HL-60 (cell line): Measurements from ENCODE around the gene GNG10.

ENCODE experiments used
- DNase-seq, 2 experiments: peaks; one replicate each; pipeline ENCODE4 v3.0.0-alpha.2; 2010 to 2020; ENCODE audit warnings: low read depth in 1 of 2, low spot score in 1 of 2
- H3K27ac ChIP-seq: fragments of 250-450 bp; sonication (Bioruptor Pico); replicated peaks from 2 replicates; pipeline ENCODE4 v1.5.1; 2020; ENCODE audit warnings: mild to moderate bottlenecking, moderate library complexity
- H3K27me3 ChIP-seq: fragments of 250-450 bp; sonication (Bioruptor Pico); 2 replicates; pipeline ENCODE4 v1.5.1; 2021; ENCODE audit warnings: mild to moderate bottlenecking, moderate library complexity; ENCODE audit not compliant: insufficient read depth, poor library complexity, severe bottlenecking
- H3K4me3 ChIP-seq: replicated peaks from 2 replicates; pipeline ENCODE4 v1.5.1; 2011; ENCODE audit warnings: mild to moderate bottlenecking, control low read depth, low read length; ENCODE audit not compliant: insufficient read depth
- CTCF ChIP-seq: IDR thresholded peaks from one replicate; pipeline ENCODE4 v1.5.1; 2011; ENCODE audit warnings: low read length, control low read depth, inconsistent platforms; ENCODE audit not compliant: insufficient read depth
- GABPA ChIP-seq: IDR thresholded peaks from 2 replicates; pipeline ENCODE4 v1.6.1; 2012; ENCODE audit warnings: low read depth
- POLR2AphosphoS5 ChIP-seq: IDR thresholded peaks from 2 replicates; pipeline ENCODE4 v1.6.1; 2012; ENCODE audit warnings: low read depth
- SPI1 ChIP-seq: IDR thresholded peaks from 2 replicates; pipeline ENCODE4 v1.6.1; 2012; ENCODE audit warnings: low read depth, mild to moderate bottlenecking, borderline replicate concordance
- TF ChIP-seq, protein P1 (sequence below): IDR thresholded peaks from 2 replicates; pipeline ENCODE4 v1.6.1; 2012; ENCODE audit warnings: low read depth; ENCODE audit not compliant: insufficient replicate concordance

The GNG10 gene

DNA sequence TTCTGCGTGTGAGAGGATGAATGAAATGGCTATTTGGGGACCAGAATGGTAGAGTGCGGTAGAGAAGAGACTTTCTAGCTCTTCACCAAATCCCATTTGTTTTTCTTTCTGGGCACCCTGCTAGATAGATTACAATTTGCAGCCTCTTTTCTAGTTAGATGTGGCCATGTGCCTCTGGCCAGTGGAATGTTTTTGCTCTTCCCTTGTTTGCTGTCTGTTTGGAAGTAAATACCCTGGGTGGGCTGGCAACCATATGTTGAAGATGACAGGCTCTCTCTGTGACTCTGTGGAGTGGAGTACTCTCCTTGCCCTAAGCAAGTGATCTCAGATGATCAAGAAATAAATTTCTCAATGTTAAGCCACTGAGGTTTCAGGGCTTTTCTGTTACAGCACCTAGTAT is 12.9 kb downstream of the GNG10 start:
- TF ChIP-seq, protein P1, sequence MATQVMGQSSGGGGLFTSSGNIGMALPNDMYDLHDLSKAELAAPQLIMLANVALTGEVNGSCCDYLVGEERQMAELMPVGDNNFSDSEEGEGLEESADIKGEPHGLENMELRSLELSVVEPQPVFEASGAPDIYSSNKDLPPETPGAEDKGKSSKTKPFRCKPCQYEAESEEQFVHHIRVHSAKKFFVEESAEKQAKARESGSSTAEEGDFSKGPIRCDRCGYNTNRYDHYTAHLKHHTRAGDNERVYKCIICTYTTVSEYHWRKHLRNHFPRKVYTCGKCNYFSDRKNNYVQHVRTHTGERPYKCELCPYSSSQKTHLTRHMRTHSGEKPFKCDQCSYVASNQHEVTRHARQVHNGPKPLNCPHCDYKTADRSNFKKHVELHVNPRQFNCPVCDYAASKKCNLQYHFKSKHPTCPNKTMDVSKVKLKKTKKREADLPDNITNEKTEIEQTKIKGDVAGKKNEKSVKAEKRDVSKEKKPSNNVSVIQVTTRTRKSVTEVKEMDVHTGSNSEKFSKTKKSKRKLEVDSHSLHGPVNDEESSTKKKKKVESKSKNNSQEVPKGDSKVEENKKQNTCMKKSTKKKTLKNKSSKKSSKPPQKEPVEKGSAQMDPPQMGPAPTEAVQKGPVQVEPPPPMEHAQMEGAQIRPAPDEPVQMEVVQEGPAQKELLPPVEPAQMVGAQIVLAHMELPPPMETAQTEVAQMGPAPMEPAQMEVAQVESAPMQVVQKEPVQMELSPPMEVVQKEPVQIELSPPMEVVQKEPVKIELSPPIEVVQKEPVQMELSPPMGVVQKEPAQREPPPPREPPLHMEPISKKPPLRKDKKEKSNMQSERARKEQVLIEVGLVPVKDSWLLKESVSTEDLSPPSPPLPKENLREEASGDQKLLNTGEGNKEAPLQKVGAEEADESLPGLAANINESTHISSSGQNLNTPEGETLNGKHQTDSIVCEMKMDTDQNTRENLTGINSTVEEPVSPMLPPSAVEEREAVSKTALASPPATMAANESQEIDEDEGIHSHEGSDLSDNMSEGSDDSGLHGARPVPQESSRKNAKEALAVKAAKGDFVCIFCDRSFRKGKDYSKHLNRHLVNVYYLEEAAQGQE: no peak
- TF ChIP-seq GABPA: no peak
- TF ChIP-seq SPI1: no peak
- no peak for TF ChIP-seq CTCF
- no peak for TF ChIP-seq POLR2AphosphoS5
- Histone ChIP-seq H3K27ac (no peak overlapping the region), H3K27me3 (no peaks in the 10 kb centered on the region), H3K4me3 (no peak overlapping the region)
- DNase-seq: no peak

DNA sequence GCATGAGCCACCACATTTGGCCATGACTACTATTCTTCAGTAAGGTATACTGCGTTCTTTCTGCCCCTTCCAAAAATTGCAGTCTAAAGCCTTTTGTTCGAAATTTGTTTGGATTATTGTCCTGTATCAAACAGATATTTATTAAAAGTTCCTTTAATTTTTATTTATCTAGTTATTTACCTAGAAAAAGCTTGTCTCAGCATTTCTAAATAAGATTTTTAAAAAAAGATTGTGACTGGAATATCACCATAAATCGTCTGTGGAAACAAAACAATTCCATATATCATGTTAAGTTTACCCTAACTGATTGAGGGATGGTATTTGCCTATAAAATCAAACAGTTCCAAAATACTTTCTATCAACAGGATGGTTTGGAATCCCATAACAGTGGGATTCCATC is 14.7 kb downstream of the GNG10 start:
- Histone ChIP-seq H3K27me3 (no peaks in the 10 kb centered on the region), H3K4me3 (no peak overlapping the region), H3K27ac (no peak overlapping the region)
- DNase-seq: no peak
- TF ChIP-seq POLR2AphosphoS5: no peak
- TF ChIP-seq, protein P1: no peak
- no peak for TF ChIP-seq GABPA
- no peak for TF ChIP-seq SPI1
- TF ChIP-seq CTCF: no peak

DNA sequence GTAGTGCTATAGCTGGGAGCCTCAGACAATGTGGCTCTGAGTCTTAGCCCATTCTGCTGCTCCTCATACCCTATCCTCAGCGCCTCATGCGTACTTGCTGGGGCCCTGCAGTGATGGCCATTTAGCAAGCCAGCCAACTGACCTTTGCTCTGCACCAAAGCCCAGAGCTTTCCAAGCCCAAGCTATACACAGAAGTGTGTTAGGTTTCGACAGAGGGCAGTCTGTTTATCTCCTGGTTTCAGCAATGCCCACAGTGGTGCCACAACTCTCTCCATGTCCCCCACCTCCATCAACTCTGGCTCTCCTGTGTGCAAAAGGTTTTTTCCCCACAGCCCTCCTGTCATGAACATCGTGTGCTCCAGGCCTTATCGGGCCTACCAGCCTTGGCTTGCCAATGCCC is 16.9 kb downstream of the GNG10 start:
- Histone ChIP-seq H3K27me3 (no peaks in the 10 kb centered on the region), H3K4me3 (no peak overlapping the region), H3K27ac (no peak overlapping the region)
- no peak for TF ChIP-seq GABPA
- no peak for TF ChIP-seq CTCF
- TF ChIP-seq, protein P1: no peak
- no peak for TF ChIP-seq SPI1
- TF ChIP-seq POLR2AphosphoS5: no peak
- DNase-seq: no peak
